ENCODE data around the gene SLC38A10. TPM values are rescaled to one million over a fixed set of nuclear protein-coding genes. Genes with fewer than 3 reads are reported as not detected.
A peak's percentile ranks its signal among the peaks of the same experiment; 100 is the strongest.

Gene SLC38A10
- total RNA-seq, 1 donor from 2014 or later, result 71.6 TPM

GRCh38 chr17:81253358-81254131, 41.6 kb downstream of the SLC38A10 start:
- TF ChIP-seq CTCF (conservative IDR thresholded peaks at IDR 0.05; ENCODE audit: low read depth, low read length), result peak; percentile 73
- no peak overlapping the region for H3K4me3 ChIP-seq (ENCODE audit: low read depth, low read length)
- no peak for DNase-seq (ENCODE audit: low read depth)

- no peak overlapping the region for H3K4me3 ChIP-seq (ENCODE audit: low read depth, low read length)
- TF ChIP-seq CTCF (conservative IDR thresholded peaks at IDR 0.05; ENCODE audit: low read depth, low read length), result no peak
- no peak for DNase-seq (ENCODE audit: low read depth)
Observed at GRCh38 chr17:81252987-81253329, 42.1 kb downstream of the SLC38A10 start.

GRCh38 chr17:81252326-81252986, 42.7 kb downstream of the SLC38A10 start:
- H3K4me3 ChIP-seq (ENCODE audit: low read depth, low read length), result no peak overlapping the region
- no peak for TF ChIP-seq CTCF (conservative IDR thresholded peaks at IDR 0.05; ENCODE audit: low read depth, low read length)
- DNase-seq (ENCODE audit: low read depth), result no peak

- TF ChIP-seq CTCF (conservative IDR thresholded peaks at IDR 0.05; ENCODE audit: low read depth, low read length), result no peak
- no peak for DNase-seq (ENCODE audit: low read depth)
- no peak overlapping the region for H3K4me3 ChIP-seq (ENCODE audit: low read depth, low read length)
Observed at GRCh38 chr17:81251709-81252301, 43.3 kb downstream of the SLC38A10 start.

GRCh38 chr17:81251094-81251708, 43.9 kb downstream of the SLC38A10 start:
- no peak overlapping the region for H3K4me3 ChIP-seq (ENCODE audit: low read depth, low read length)
- DNase-seq (ENCODE audit: low read depth), result no peak
- TF ChIP-seq CTCF (conservative IDR thresholded peaks at IDR 0.05; ENCODE audit: low read depth, low read length), result no peak

- DNase-seq (ENCODE audit: low read depth), result no peak
- no peak overlapping the region for H3K4me3 ChIP-seq (ENCODE audit: low read depth, low read length)
- TF ChIP-seq CTCF (conservative IDR thresholded peaks at IDR 0.05; ENCODE audit: low read depth, low read length), result no peak
Observed at GRCh38 chr17:81250286-81251093, 44.6 kb downstream of the SLC38A10 start.
